ENCODE data around the gene NR6A1. TPM values are rescaled to one million over a fixed set of nuclear protein-coding genes. Genes with fewer than 3 reads are reported as not detected.

The NR6A1 gene
- total RNA-seq, 1 experiment from 2014 or later, result 164 TPM

DNA sequence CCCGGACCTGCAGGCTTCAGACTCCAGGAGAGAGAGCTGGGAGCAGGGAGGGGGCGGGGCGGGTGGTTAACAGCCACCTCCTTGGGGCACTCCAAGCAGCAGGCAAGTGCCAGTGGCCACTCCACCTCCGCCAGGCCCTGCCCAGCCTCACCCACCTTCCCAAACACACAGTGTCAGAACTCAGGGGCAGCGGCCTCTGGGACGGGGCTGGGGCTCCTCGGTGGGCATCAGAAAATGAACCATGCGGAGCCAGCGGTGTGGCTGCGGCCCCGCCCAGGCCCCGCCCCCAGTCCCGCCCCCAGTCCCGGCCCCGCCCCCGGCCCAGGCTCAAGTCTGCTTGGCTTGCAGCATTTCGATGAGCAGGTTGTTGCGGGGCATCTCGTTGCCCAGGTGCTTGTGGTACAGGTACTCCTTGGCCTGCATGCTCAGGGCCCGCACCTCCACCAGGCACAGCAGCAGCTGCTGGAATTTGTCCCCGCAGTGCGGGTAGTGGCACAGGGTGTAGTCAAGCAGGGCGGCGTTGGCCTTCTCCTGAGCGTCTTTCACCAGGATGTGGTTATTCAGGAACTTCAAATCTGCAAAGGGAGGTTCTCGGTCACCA is 288.6 kb downstream of the NR6A1 start (continued):
- TF ChIP-seq SOX15 (CRISPR knock-in tag; IDR thresholded peaks at IDR 0.05) (no peak), FOXK1 (CRISPR knock-in tag; IDR thresholded peaks at IDR 0.05) (no peak), ATF1 (CRISPR knock-in tag; IDR thresholded peaks at IDR 0.05) (no peak)

DNA sequence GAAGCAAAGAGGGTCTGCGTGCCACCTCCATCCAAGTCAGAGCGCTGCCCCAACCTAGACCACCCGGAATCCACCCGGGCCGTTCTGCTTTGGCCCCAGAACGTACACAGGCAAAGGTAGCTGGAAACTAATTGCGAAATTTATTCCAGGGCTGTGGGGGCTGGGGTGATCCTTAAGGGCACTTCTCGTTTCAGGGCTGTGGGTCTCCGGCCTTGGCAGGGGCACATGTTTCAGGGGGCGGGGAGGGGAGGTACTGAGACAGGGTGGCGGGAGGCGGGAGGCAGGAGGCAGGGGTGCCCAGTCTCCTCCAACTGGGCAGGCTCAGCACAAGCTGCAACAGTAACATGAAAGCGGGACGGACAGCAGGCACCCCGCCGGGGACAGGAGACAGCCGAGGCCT is 290.0 kb downstream of the NR6A1 start:
- H3K9me3 Mint-ChIP-seq, result no peaks in the 10 kb centered on the region
- peaks cover 30% of the 10 kb centered on the region for H3K4me1 Mint-ChIP-seq
- no peak for DNase-seq (ENCODE audit: low spot score)
- H3K27me3 Mint-ChIP-seq (ENCODE audit: low read depth), result peaks cover 56% of the 10 kb centered on the region
- ChIA-PET POLR2A (no interaction called here), CTCF (interaction anchor here (0.6 to 1.0 kb wide), 5 partner anchors 22 to 81 kb away, joined by 3 to 4 read pairs (median 3); no protein-coding TSS in a partner anchor)
- no peaks in the 10 kb centered on the region for H3K36me3 Mint-ChIP-seq
- H3K27ac Mint-ChIP-seq, result no peak overlapping the region
- TF ChIP-seq NR2C2 (CRISPR knock-in tag; IDR thresholded peaks at IDR 0.05) (no peak), ETV6 (CRISPR knock-in tag; IDR thresholded peaks at IDR 0.05) (no peak), JAZF1 (CRISPR knock-in tag; IDR thresholded peaks at IDR 0.05) (no peak), OVOL2 (CRISPR knock-in tag; IDR thresholded peaks at IDR 0.05; ENCODE audit: borderline replicate concordance) (no peak), RORB (CRISPR knock-in tag; IDR thresholded peaks at IDR 0.05) (no peak)
- TF ChIP-seq, protein P1, sequence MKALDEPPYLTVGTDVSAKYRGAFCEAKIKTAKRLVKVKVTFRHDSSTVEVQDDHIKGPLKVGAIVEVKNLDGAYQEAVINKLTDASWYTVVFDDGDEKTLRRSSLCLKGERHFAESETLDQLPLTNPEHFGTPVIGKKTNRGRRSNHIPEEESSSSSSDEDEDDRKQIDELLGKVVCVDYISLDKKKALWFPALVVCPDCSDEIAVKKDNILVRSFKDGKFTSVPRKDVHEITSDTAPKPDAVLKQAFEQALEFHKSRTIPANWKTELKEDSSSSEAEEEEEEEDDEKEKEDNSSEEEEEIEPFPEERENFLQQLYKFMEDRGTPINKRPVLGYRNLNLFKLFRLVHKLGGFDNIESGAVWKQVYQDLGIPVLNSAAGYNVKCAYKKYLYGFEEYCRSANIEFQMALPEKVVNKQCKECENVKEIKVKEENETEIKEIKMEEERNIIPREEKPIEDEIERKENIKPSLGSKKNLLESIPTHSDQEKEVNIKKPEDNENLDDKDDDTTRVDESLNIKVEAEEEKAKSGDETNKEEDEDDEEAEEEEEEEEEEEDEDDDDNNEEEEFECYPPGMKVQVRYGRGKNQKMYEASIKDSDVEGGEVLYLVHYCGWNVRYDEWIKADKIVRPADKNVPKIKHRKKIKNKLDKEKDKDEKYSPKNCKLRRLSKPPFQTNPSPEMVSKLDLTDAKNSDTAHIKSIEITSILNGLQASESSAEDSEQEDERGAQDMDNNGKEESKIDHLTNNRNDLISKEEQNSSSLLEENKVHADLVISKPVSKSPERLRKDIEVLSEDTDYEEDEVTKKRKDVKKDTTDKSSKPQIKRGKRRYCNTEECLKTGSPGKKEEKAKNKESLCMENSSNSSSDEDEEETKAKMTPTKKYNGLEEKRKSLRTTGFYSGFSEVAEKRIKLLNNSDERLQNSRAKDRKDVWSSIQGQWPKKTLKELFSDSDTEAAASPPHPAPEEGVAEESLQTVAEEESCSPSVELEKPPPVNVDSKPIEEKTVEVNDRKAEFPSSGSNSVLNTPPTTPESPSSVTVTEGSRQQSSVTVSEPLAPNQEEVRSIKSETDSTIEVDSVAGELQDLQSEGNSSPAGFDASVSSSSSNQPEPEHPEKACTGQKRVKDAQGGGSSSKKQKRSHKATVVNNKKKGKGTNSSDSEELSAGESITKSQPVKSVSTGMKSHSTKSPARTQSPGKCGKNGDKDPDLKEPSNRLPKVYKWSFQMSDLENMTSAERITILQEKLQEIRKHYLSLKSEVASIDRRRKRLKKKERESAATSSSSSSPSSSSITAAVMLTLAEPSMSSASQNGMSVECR (CRISPR knock-in tag; IDR thresholded peaks at IDR 0.05; ENCODE audit: borderline replicate concordance), result no peak
- TF ChIP-seq, protein P2, sequence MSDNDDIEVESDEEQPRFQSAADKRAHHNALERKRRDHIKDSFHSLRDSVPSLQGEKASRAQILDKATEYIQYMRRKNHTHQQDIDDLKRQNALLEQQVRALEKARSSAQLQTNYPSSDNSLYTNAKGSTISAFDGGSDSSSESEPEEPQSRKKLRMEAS (CRISPR knock-in tag; IDR thresholded peaks at IDR 0.05), result no peak
- TF ChIP-seq, protein P3, sequence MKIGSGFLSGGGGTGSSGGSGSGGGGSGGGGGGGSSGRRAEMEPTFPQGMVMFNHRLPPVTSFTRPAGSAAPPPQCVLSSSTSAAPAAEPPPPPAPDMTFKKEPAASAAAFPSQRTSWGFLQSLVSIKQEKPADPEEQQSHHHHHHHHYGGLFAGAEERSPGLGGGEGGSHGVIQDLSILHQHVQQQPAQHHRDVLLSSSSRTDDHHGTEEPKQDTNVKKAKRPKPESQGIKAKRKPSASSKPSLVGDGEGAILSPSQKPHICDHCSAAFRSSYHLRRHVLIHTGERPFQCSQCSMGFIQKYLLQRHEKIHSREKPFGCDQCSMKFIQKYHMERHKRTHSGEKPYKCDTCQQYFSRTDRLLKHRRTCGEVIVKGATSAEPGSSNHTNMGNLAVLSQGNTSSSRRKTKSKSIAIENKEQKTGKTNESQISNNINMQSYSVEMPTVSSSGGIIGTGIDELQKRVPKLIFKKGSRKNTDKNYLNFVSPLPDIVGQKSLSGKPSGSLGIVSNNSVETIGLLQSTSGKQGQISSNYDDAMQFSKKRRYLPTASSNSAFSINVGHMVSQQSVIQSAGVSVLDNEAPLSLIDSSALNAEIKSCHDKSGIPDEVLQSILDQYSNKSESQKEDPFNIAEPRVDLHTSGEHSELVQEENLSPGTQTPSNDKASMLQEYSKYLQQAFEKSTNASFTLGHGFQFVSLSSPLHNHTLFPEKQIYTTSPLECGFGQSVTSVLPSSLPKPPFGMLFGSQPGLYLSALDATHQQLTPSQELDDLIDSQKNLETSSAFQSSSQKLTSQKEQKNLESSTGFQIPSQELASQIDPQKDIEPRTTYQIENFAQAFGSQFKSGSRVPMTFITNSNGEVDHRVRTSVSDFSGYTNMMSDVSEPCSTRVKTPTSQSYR (CRISPR knock-in tag; IDR thresholded peaks at IDR 0.05), result no peak
- TF ChIP-seq, protein P4, sequence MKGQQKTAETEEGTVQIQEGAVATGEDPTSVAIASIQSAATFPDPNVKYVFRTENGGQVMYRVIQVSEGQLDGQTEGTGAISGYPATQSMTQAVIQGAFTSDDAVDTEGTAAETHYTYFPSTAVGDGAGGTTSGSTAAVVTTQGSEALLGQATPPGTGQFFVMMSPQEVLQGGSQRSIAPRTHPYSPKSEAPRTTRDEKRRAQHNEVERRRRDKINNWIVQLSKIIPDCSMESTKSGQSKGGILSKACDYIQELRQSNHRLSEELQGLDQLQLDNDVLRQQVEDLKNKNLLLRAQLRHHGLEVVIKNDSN (CRISPR knock-in tag; IDR thresholded peaks at IDR 0.05), result no peak
- no peak overlapping the region for H3K4me3 Mint-ChIP-seq
- ATAC-seq, result no peak

DNA sequence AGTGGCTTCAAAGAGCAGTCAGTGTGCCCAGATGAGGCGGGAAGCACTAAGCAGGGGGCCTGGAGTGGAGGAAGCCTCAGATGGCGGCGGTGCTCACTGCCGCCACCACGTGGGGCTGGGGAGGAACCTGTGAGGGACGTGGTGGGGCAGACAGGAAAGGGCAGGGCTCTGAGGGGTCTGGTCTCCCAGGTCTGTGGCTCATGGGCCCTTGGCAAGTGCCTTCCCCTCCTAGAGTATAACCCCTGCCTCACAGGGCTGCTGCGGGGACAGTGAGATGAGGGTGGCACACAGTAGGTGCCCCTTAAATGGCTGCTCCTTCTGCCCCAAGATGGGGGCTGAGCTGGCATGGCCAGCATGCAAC is 290.5 kb downstream of the NR6A1 start:
- Mint-ChIP-seq H3K27ac (no peak overlapping the region), H3K27me3 (ENCODE audit: low read depth) (peaks cover 59% of the 10 kb centered on the region), H3K36me3 (no peaks in the 10 kb centered on the region), H3K4me3 (no peak overlapping the region), H3K4me1 (peaks cover 28% of the 10 kb centered on the region), H3K9me3 (no peaks in the 10 kb centered on the region)
- DNase-seq (ENCODE audit: low spot score) (peak; percentile 73), ATAC-seq (peak; percentile 75)
- ChIA-PET POLR2A (no interaction called here), CTCF (interaction anchor here (0.7 to 1.4 kb wide), 4 partner anchors 22 to 280 kb away, joined by 3 read pairs; no protein-coding TSS in a partner anchor)
- TF ChIP-seq, protein P5, sequence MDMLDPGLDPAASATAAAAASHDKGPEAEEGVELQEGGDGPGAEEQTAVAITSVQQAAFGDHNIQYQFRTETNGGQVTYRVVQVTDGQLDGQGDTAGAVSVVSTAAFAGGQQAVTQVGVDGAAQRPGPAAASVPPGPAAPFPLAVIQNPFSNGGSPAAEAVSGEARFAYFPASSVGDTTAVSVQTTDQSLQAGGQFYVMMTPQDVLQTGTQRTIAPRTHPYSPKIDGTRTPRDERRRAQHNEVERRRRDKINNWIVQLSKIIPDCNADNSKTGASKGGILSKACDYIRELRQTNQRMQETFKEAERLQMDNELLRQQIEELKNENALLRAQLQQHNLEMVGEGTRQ (CRISPR knock-in tag; IDR thresholded peaks at IDR 0.05), result peak; percentile 70
- TF ChIP-seq, protein P6, sequence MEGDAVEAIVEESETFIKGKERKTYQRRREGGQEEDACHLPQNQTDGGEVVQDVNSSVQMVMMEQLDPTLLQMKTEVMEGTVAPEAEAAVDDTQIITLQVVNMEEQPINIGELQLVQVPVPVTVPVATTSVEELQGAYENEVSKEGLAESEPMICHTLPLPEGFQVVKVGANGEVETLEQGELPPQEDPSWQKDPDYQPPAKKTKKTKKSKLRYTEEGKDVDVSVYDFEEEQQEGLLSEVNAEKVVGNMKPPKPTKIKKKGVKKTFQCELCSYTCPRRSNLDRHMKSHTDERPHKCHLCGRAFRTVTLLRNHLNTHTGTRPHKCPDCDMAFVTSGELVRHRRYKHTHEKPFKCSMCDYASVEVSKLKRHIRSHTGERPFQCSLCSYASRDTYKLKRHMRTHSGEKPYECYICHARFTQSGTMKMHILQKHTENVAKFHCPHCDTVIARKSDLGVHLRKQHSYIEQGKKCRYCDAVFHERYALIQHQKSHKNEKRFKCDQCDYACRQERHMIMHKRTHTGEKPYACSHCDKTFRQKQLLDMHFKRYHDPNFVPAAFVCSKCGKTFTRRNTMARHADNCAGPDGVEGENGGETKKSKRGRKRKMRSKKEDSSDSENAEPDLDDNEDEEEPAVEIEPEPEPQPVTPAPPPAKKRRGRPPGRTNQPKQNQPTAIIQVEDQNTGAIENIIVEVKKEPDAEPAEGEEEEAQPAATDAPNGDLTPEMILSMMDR (IDR thresholded peaks at IDR 0.05), result peak; percentile 27; the same call in 1 of the 2 replicates
- TF ChIP-seq, protein P7, sequence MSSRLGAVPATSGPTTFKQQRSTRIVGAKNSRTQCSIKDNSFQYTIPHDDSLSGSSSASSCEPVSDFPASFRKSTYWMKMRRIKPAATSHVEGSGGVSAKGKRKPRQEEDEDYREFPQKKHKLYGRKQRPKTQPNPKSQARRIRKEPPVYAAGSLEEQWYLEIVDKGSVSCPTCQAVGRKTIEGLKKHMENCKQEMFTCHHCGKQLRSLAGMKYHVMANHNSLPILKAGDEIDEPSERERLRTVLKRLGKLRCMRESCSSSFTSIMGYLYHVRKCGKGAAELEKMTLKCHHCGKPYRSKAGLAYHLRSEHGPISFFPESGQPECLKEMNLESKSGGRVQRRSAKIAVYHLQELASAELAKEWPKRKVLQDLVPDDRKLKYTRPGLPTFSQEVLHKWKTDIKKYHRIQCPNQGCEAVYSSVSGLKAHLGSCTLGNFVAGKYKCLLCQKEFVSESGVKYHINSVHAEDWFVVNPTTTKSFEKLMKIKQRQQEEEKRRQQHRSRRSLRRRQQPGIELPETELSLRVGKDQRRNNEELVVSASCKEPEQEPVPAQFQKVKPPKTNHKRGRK (CRISPR knock-in tag; IDR thresholded peaks at IDR 0.05; ENCODE audit: borderline replicate concordance), result no peak
- TF ChIP-seq, protein P2 (CRISPR knock-in tag; IDR thresholded peaks at IDR 0.05), result peak; percentile 92
- TF ChIP-seq, protein P4 (CRISPR knock-in tag; IDR thresholded peaks at IDR 0.05), result peak; percentile 66; the same call in 1 of the 2 replicates
- TF ChIP-seq, protein P8, sequence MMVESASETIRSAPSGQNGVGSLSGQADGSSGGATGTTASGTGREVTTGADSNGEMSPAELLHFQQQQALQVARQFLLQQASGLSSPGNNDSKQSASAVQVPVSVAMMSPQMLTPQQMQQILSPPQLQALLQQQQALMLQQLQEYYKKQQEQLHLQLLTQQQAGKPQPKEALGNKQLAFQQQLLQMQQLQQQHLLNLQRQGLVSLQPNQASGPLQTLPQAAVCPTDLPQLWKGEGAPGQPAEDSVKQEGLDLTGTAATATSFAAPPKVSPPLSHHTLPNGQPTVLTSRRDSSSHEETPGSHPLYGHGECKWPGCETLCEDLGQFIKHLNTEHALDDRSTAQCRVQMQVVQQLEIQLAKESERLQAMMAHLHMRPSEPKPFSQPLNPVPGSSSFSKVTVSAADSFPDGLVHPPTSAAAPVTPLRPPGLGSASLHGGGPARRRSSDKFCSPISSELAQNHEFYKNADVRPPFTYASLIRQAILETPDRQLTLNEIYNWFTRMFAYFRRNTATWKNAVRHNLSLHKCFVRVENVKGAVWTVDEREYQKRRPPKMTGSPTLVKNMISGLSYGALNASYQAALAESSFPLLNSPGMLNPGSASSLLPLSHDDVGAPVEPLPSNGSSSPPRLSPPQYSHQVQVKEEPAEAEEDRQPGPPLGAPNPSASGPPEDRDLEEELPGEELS (CRISPR knock-in tag; IDR thresholded peaks at IDR 0.05), result 0 out of 2 replicates have a peak, but pooled peaks have one; percentile 52

All from WTC11 (cell line).